ENCODE data around the gene SFTPA2. TPM values are rescaled to one million over a fixed set of nuclear protein-coding genes. Genes with fewer than 3 reads are reported as not detected.

Gene SFTPA2
- total RNA-seq: not detected in 3 replicates
- long read RNA-seq: 0 reads

GRCh38 chr10:79560160-79560709 is at the start of gene SFTPA2:
Gene SFTPA2 (minus strand): TSS chr10:79560407. CDS start chr10:79559483, 924 bp downstream.
- peaks cover 2% of the 10 kb centered on the region for H3K4me1 Mint-ChIP-seq (ENCODE audit: low read depth)
- DNase-seq (ENCODE audit: low spot score): no peak

GRCh38 chr10:79608505-79609375 is 48.5 kb upstream of the SFTPA2 start:
- Mint-ChIP-seq H3K27me3 (ENCODE audit: low read depth) (peaks cover 29% of the 10 kb centered on the region), H3K36me3 (ENCODE audit: low read depth) (no peaks in the 10 kb centered on the region), H3K9me3 (ENCODE audit: low read depth) (peaks cover under 1% of the 10 kb centered on the region), H3K4me1 (ENCODE audit: low read depth) (no peaks in the 10 kb centered on the region), H3K4me3 (ENCODE audit: unreplicated experiment) (no peak overlapping the region), H3K27ac (ENCODE audit: unreplicated experiment) (no peak overlapping the region)
- TF ChIP-seq, protein P1, sequence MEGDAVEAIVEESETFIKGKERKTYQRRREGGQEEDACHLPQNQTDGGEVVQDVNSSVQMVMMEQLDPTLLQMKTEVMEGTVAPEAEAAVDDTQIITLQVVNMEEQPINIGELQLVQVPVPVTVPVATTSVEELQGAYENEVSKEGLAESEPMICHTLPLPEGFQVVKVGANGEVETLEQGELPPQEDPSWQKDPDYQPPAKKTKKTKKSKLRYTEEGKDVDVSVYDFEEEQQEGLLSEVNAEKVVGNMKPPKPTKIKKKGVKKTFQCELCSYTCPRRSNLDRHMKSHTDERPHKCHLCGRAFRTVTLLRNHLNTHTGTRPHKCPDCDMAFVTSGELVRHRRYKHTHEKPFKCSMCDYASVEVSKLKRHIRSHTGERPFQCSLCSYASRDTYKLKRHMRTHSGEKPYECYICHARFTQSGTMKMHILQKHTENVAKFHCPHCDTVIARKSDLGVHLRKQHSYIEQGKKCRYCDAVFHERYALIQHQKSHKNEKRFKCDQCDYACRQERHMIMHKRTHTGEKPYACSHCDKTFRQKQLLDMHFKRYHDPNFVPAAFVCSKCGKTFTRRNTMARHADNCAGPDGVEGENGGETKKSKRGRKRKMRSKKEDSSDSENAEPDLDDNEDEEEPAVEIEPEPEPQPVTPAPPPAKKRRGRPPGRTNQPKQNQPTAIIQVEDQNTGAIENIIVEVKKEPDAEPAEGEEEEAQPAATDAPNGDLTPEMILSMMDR (IDR thresholded peaks at IDR 0.05): peak; percentile 71
- DNase-seq (ENCODE audit: low spot score): no peak

More at GRCh38 chr10:79560160-79560709, at the start of gene SFTPA2:
- TF ChIP-seq, protein P1 (IDR thresholded peaks at IDR 0.05): no peak
- H3K27ac Mint-ChIP-seq (ENCODE audit: unreplicated experiment): no peak within 1 kb of the TSS
- H3K27me3 Mint-ChIP-seq (ENCODE audit: low read depth): peaks cover 24% of the 10 kb centered on the region
- no peaks in the 10 kb centered on the region for H3K9me3 Mint-ChIP-seq (ENCODE audit: low read depth)
- H3K36me3 Mint-ChIP-seq (ENCODE audit: low read depth): no peaks in the 10 kb centered on the region
- no peak within 1 kb of the TSS for H3K4me3 Mint-ChIP-seq (ENCODE audit: unreplicated experiment)

DNA sequence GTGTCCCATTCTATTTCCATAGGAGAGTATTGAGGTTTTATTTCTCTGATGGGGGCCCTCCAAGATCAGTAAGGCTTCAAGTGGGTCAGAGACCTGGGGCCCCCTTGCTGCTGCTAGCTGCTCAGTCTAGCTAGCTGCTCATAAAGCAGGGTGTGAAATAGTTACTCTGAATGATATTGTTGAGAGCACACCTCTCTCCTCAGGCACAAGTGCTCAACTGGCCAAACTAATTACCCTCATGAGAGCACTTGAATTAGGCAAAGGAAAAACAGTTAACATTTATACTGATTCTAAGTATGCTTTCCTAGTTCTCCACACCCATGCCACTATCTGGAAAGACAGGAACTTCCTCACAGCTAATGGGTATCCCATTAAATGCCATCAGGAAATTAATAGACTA is 45.1 kb upstream of the SFTPA2 start:
- TF ChIP-seq, protein P1 (IDR thresholded peaks at IDR 0.05): no peak
- H3K27ac Mint-ChIP-seq (ENCODE audit: unreplicated experiment): no peak overlapping the region
- no peak for DNase-seq (ENCODE audit: low spot score)
- H3K9me3 Mint-ChIP-seq (ENCODE audit: low read depth): peaks cover 5% of the 10 kb centered on the region
- H3K4me3 Mint-ChIP-seq (ENCODE audit: unreplicated experiment): no peak overlapping the region
- no peaks in the 10 kb centered on the region for H3K4me1 Mint-ChIP-seq (ENCODE audit: low read depth)
- H3K36me3 Mint-ChIP-seq (ENCODE audit: low read depth): no peaks in the 10 kb centered on the region
- H3K27me3 Mint-ChIP-seq (ENCODE audit: low read depth): peaks cover 43% of the 10 kb centered on the region

- H3K4me3 Mint-ChIP-seq (ENCODE audit: unreplicated experiment): no peak overlapping the region
- no peaks in the 10 kb centered on the region for H3K36me3 Mint-ChIP-seq (ENCODE audit: low read depth)
- peaks cover 6% of the 10 kb centered on the region for H3K9me3 Mint-ChIP-seq (ENCODE audit: low read depth)
- peaks cover 51% of the 10 kb centered on the region for H3K27me3 Mint-ChIP-seq (ENCODE audit: low read depth)
- TF ChIP-seq, protein P1 (IDR thresholded peaks at IDR 0.05): no peak
- no peak overlapping the region for H3K27ac Mint-ChIP-seq (ENCODE audit: unreplicated experiment)
- no peaks in the 10 kb centered on the region for H3K4me1 Mint-ChIP-seq (ENCODE audit: low read depth)
- DNase-seq (ENCODE audit: low spot score): no peak
Observed at GRCh38 chr10:79604294-79604693, 44.1 kb upstream of the SFTPA2 start.

DNA sequence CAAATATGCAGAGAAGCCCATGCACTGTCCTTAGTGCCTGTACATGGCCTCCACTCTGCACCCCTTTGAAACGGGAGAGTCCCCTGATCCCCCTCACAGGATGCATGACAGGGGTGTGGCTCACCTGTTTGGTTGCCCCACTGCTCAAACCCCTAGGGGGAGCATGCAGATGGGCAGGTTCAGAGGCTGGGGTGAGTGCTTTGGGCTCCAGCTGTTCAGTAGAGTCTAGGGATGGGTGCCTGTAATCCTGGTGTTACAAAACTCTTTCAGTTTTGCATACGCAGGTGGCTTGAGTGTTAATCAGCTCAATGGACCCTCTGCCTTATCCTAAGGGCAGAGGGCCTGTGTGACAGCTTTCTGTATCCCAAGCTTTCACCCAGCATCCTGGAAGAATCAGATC is 42.7 kb upstream of the SFTPA2 start:
- peaks cover 52% of the 10 kb centered on the region for H3K27me3 Mint-ChIP-seq (ENCODE audit: low read depth)
- H3K27ac Mint-ChIP-seq (ENCODE audit: unreplicated experiment): no peak overlapping the region
- H3K9me3 Mint-ChIP-seq (ENCODE audit: low read depth): peaks cover 18% of the 10 kb centered on the region
- TF ChIP-seq, protein P1 (IDR thresholded peaks at IDR 0.05): no peak
- H3K4me1 Mint-ChIP-seq (ENCODE audit: low read depth): no peaks in the 10 kb centered on the region
- H3K36me3 Mint-ChIP-seq (ENCODE audit: low read depth): no peaks in the 10 kb centered on the region
- DNase-seq (ENCODE audit: low spot score): no peak
- H3K4me3 Mint-ChIP-seq (ENCODE audit: unreplicated experiment): no peak overlapping the region
